Suppressor macrophage treated with lipopolysaccharide for 4 hours (primary cell): ENCODE measurements around the gene PLA2G4B.
"Not testable (repeated sequence)": the region's sequence is repeated elsewhere in the genome, so short reads cannot be mapped to it uniquely, and the experiment has no call there.

Experiments used
- DNase-seq: peaks from one replicate; pipeline ENCODE4 v3.0.0-alpha.2; 2020

Gene PLA2G4B

DNA sequence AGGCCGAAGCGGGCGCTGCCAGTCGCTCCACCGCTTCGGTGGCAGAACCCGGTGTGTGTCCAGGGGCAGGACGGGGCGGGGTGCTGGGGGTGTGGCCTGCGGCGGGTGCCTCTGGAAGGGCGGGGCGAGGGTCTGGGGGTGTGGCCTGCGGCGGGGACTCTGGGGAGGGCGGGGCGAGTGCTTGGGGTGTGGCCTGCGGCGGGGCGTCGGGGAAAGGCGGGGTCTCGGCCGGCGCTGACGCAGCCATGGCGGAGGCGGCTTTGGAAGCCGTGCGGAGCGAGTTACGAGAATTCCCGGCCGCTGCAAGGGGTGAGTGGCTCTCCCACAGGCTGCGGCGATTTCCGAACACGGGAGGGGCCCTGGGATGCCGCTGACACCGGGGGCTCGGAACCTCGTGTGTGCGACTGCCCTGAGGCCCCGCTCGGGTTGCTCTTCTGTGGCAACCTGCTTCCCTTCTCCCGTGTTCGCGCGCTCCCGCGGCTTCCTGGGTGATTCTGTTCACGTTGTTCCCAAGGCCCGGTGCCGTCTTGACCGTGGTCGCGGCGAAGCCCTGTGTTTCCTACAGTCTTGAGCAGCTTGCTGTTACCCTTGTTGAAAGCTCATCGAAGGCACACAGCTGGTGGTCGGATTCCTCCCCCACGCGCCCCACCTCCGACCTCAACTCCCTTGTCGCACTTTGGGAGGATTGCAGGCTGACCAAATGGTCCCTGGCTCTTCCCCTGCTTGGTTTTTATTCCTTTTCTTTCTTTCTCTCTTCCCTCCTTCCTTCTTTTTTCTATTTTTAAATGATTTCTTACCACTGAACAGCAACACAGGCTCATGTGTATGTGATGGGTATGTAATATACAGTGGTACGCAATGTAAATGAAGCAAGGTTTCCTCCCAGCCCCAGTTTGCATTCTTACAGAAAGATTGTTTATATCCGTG lies 10.5 kb upstream of the PLA2G4B start, which contains the start of gene JMJD7:
TSS of gene JMJD7 (plus strand) at position 213 of the 927 bp plus-strand sequence. CDS start at position 246, 33 bp downstream.
- peak; percentile 97 for DNase-seq

DNA sequence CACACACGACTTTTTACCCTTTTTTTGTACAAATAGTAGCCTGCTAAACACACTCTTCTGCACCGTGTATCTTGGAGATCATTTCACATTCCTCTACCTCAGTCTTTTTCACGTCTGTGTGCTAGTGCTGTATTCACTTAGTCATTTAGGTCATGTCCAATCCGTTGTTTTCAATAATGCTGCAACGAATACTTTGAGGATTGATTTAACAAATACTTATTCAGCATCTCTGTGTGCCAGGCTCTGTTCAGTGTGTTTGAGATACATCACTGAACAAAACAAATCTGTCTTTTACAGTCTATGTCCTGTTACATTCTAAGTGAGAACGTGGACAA lies 9.9 kb upstream of the PLA2G4B start:
- DNase-seq, result no peak

DNA sequence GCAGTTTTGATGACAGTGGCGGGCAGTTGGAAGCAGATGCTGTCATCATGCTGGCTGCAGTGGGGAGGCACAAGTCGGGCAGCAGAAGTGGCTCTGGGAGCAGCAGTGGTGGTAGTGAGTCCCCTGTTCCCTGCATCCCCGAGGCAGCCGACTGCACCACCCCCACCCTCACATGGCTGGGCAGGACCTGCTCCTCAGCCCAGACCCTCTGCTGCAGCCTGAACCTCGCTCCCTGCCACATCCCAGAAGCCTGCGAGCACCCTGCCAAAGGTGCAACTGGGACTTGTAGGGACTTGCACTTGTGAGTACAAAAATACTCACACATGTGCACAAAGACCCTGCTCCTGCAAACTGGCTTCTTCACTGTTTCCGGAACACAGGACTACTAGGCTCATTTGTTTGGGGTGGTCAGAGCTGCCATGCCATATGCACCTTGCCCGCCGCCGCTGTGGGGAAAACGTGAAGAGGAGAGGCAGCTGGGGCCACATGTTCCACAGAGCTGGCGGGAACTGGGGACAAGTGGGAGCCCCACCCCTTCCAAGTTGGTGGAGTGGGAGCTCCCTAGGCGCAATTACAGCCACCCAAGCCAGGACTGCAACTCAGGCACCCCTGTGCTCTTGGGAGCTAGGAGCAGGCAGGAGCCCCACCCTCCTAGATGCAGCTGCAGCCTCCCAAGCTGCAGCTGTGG lies 8.5 kb upstream of the PLA2G4B start:
- no peak for DNase-seq

DNA sequence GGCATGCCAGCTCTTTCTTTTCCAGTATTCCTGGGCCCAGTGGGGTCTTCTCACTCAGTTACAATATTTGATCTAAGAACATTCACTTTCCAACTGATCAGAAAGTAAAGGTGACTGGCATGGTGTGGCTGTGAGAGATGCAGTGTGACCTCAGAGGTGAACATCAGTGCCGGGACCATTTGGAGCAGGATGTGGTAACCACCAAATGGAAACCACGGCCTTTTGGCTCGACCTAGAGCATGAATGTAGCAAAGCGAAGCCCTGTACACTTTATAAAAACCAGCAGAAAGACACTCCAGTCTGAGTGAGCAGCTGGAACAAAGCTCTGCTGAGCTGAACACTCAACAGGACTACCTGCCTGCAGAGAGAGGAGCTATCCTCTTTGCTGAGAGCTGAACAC lies 7.4 kb upstream of the PLA2G4B start:
- not testable (repeated sequence) for DNase-seq

DNA sequence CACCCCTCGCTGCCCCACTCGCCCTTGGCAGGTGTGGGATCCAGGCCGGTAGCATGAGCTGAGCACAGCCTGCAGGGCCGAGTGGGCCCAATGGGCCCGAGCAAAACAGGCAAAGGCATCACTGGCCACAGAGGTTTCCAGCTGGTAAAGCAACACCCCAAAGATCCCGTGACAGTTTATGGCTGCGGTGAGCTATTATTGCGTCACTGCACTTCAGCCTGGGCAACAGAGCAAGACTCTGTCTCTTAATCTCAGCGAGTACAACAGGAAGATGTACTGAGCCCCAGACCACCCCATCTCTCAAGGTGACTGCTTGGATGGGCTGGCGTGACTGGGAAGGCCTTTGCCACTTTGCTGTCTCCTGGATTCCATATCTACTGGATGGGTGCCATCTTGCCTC lies 6.4 kb upstream of the PLA2G4B start:
- DNase-seq, result no peak

DNA sequence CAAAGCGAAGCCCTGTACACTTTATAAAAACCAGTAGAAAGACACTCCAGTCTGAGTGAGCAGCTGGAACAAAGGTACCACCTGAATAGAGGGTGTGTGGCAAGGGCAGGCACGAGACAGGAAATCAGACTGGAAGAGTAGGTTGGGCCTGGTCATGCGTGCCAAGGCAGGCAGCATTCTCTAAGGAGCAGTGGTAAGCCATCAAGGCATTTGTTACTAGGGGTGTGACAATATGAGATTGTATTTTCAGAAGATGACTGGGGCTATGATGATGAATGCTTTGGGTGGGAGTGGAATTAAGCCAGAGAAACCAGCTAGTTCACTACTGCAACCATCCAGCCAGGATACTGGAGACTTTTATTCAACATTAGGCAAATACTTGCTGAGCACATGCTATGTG lies 5.8 kb upstream of the PLA2G4B start:
- peak; percentile 5 for DNase-seq

DNA sequence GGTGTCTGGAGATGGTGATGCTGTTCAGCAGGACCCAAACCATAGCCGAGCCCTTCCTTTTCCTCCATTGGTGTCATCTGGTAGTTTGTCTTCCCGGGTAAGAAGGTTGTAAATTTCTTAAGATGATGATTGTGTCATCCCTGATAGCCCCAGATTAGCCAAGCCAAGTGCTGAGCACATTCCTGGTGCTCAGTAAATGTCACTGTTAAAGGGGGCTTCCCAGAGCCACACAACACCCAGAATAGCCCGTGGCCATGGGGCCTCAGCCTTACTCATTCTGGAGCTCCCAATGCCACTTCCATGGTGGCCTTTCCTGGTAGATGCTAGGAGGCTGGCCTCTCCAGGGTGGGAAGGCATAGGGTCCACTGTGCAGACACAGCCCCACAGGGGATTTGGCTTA lies 4.6 kb upstream of the PLA2G4B start:
- DNase-seq, result peak; percentile 73

DNA sequence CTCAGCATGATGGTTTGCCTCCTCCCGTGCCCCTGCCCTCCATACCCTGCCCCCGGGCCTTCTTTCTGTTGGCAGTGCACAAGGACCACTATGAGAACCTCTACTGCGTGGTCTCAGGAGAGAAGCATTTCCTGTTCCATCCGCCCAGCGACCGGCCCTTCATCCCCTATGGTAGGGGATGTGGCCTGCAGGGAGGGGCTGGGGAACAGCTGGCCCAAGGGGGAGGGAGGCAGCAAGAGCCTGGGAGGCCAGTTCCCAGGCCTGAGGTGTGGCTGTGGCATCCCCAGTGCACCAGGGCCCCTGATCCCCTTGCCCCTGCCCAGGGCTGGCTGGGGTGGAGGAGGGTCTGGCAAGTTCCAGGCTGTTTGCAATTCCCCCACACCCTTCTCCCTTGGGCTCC lies 2.6 kb upstream of the PLA2G4B start:
- no peak for DNase-seq

DNA sequence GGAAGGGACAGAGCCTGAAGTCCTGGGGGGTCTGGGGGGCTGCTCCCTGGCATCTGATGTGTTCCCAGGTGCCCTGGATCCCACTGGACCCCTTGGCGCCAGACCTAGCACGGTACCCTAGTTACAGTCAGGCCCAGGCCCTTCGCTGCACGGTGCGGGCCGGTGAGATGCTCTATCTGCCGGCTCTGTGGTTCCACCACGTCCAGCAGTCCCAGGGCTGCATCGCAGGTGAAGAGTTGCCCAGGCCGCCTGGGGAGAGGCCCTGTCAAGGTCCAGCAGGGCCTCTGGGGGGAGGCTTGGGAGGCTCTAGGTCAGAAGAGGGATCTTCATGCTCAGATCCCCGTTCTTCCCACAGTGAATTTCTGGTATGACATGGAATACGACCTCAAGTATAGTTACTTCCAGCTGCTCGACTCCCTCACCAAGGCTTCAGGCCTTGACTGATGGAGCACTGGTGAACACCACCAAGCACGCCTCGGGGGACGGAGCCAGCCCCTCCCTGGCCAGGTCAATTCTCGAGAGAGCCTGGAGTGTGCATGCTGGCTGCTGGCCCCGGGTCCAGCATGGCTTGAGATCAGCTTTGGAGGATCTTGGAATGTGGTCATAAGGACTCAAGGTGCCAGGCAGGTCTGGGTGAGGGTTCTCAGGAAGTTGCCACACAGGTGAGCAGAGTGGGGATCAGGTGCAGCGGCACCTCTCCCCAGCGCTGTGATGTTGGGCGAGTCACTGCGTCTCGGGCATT lies 1.8 kb upstream of the PLA2G4B start:
- no peak for DNase-seq

DNA sequence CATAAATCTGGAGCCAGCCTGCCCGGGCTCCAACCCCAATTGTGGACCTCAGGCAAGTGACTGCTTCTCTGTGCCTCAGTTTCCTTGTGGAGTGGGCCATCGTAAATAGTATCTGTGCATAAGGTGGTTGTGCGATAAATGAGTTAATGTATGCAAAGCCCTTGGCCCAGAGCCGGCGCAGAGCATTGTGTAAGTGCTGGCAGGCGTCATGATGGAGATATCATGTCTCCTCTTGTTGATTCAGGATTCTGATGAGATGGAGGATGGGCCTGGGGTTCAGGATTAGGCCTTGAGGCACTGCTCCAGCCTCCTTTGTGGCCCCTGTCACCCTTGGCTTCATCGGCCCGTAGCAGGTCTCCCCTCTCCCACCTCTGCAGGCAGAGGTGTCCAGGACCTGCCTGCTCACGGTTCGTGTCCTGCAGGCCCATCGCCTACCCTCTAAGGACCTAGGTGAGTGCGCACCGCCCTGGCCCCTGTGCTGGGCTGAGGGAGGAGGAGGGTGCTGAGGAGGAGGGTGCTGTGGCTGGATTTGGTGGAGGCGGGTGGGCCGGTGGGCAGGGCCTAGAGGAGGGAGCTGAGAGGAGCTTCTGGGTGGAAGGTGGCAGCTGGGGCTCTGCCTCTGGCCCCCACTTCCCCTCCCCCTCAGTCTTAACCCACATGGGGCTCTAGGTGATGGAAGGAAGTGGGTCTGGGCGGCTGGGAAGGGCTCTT lies 1.3 kb downstream of the PLA2G4B start:
- DNase-seq, result no peak

DNA sequence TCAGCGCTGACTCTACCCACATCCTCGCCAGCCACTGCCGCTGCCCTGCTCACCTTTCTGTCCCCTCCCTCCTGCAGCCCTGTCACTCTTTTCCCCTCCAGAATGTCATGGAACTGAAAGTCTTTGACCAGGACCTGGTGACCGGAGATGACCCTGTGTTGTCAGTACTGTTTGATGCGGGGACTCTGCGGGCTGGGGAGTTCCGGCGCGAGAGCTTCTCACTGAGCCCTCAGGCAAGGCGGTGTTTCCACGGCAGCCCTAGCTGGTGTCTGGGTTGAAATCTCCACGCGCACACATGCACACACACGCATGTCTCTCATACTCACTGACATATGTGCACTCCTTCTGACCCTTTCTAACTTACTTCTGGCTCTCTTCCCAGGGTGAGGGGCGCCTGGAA lies 2.0 kb downstream of the PLA2G4B start:
- no peak for DNase-seq

DNA sequence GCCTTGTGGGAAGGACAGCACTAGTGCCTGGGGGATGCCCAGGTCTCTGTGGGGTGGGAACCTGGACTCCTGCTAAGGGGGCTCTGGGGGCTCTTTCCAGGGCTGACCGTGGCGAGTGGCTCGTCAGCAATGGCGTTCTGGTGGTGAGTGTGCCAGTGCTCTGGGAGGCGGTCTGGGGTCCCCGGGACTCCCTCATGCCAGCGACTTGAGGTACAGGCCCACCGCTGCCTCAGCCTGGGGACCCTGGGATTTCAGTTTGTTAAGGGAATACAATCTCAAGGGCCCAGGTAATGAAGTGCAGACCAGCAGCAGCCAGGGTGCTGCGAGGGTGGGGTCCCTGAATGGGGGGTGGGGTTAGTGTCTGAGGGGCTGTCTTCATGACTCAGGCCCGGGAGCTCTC lies 2.5 kb downstream of the PLA2G4B start:
- DNase-seq, result no peak

DNA sequence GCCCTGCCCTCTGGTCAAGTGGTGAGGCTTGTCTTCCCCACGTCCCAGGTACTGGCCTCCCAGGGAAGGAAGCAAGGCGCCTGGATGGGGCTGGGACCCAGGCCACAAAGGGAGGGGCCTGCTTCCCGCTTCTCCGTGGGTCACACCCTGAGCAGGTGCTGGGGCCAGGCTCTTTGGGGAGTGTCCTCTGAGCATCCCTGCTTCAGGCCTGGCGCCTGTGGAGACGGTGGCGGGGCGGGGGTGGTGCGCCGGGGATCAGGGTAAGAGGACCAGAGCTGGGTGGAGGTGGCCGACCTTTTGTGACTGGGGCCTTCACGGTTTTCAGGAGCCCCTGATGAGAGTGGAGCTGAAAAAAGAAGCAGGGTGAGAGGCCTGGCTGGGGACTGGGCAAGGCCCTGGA lies 3.6 kb downstream of the PLA2G4B start:
- DNase-seq, result no peak

DNA sequence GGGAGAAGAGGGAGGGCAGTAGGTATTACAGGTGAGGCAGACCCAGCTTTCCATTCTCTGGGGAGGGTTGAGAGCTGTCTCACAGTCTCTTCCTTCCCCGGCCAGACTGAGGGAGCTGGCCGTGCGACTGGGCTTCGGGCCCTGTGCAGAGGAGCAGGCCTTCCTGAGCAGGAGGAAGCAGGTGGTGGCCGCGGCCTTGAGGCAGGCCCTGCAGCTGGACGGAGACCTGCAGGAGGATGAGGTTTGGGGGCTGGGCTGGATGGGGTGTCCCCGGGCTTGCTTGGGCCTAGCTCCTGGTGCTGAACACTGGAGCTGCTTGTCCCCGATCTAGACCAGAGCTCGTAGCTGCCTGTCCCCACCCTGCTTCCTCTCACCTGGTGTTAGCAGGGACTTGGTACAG lies 4.9 kb downstream of the PLA2G4B start:
- no peak for DNase-seq

DNA sequence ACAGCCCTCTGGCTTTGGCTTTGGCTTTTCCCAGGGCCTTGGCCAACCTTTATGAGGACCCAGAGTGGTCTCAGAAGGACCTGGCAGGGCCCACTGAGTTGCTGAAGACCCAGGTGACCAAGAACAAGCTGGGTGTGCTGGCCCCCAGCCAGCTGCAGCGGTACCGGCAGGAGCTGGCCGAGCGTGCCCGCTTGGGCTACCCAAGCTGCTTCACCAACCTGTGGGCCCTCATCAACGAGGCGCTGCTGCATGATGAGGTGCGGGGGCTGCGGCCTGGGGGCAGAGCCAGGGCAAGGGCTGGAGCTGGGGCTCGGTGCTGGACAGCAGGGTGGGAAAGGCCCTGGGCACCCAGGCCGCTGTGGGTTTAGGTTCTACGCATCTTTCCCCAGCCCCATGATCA lies 6.2 kb downstream of the PLA2G4B start:
- DNase-seq, result no peak

DNA sequence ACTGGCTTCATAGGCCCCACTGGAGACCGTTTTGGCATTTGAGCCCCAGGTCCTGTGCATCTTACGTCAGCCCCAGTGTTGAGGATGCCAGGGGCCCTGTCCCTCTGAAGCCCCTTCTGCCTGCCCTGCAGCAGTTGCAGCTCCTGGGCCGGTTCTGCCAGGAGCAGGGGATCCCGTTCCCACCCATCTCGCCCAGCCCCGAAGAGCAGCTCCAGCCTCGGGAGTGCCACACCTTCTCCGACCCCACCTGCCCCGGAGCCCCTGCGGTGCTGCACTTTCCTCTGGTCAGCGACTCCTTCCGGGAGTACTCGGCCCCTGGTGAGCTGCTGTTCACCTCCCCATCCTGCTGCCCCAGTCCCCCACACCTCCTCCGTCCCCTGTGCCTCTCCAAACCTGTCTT lies 8.6 kb downstream of the PLA2G4B start:
- no peak for DNase-seq

DNA sequence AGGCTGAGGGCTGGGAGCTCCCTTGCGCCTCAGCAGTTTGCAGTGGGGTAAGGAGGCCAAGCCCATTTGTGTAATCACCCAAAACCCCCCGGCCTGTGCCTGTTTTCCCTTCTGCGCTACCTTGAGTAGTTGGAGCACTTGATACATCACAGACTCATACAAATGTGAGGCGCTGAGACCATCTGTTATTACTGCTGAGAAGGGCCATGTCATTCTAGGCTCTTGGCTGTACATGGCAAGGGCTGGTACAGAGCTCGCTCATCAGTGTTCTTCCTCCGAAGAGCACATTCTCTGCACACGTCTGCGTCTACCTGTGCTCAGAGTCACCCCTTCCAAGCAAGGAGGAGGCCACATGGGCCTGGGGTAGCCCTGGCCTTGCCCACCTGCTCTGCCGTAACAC lies 9.3 kb downstream of the PLA2G4B start:
- DNase-seq, result no peak

DNA sequence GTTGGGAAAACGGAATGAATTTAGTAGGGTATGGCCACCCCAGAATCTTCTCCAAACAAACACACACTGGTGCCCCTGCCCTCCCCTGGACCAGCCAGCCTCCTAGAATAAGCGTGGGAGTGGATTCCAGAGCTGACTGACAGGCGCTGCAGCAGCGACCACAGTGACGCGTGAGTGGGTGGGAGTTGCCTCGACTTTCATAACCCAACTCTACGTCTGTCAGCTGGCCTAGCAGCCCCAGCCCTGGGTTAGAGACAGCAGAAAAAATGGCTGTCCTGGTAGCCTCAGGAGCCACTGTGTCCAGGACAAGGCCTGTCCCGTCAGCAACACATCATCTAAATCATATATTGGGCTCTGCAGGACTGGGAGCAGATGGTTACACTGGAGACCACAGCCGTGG lies 10.0 kb downstream of the PLA2G4B start:
- DNase-seq, result no peak

DNA sequence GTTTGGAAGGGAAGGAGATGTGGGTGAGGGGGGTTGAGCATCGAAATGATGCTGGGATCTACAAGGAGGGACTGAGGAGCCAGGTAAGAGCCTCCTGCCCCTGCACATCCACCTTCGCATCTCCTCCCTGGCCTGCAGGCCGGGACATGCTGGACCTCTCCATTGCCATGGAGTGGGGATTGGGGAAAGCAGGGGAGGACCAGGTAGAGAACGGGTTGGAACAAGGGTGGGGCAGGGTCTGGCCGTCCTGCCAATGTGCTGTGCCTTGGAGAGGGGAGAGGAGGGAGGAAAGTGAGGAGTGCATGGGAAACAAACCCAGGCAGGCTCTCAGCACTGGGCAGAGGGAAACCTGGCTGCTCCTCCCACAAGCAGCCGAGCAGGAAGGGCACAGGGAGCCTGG lies 10.6 kb downstream of the PLA2G4B start:
- no peak for DNase-seq

DNA sequence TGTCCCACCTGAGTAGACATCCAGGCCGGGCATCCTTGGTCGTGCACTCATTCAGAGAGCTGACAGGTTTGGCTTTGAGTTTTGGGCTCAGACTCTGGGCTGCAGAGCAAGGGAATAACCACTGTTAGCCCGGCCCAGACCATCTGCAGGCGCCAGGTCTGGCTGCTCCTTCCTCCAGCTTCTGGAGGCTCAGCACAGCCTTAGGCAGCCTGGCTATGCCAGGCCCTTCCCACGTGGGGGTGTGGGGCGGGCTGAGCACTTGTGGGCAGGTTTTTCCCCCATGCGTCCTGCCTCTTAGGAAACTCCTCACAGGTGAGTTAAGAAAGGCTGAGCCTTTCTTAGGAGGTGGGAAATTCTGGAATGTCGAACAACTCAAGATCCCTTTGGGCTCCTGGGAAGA lies 11.2 kb downstream of the PLA2G4B start:
- DNase-seq, result no peak

DNA sequence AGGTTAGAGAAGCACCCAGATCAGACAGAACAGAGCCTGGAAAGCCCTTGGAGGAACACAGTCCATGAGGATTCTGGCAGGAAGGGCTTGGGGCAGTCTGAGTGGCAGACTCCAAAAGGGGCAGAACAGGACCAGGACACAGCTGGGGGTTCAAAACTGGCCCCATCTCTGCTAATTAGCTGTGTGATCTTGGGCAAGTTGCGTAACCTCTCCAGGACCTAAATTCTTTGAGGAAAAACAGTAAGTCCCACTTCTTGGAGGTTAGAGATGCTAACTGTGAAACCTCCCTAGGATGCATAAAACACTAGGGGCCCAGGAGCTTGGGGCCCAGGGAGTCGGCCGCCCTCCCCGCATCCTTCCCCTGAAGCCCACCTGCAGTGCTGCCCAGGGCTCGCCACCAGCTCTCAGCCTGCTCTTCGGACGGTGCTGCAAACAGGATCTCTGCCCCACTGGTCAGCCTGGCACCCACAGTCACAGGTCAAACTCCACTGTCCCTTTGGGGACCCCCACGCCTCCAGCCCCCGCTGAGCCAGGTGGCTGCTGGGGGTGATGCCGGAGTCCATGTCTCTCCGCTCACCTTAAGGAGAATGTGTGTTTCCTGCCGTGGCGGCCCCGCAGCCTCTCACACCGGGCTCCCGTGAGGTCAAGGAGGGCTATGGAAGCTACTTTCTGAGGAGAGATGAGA lies 12.0 kb downstream of the PLA2G4B start:
- DNase-seq, result no peak

DNA sequence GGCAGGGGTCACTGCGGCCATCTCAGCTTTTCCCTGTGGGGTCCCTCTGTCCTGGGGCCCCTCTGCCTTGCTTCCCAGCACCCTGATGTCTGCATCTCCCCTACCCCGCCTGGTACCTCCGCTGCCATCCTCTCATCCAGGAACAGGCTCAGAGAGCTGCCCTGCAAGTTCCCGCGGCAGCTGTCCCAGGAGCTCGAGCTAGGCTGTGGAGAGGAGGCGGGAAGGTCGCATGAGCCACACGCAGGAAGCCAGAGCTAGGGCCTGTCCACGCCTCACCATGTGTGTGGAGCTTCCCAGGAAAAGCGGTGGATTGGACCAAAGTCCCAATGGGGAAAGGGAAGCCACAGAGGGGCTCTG lies 12.5 kb downstream of the PLA2G4B start:
- no peak for DNase-seq
